Trophoblast cell (in vitro differentiated cells and primary cell): ENCODE measurements around the gene SYT1.

Experiments
- DNase-seq, 2 donors: peaks; one replicate each; pipeline ENCODE4 v3.0.0-alpha.2; 2016
- H2AFZ ChIP-seq: 2 replicates; pipeline ENCODE4 v1.6.1; 2013; ENCODE audit warnings: low read length, moderate library complexity, mild to moderate bottlenecking; ENCODE audit not compliant: insufficient read depth, poor library complexity
- H2AK5ac ChIP-seq: 2 replicates; pipeline ENCODE4 v1.6.1; 2013; ENCODE audit warnings: mild to moderate bottlenecking, low read length
- H2BK120ac ChIP-seq: 2 replicates; pipeline ENCODE4 v1.6.1; 2013; ENCODE audit warnings: low read length, mild to moderate bottlenecking, moderate library complexity; ENCODE audit not compliant: insufficient read depth, poor library complexity
- H2BK12ac ChIP-seq: 2 replicates; pipeline ENCODE4 v1.6.1; 2013; ENCODE audit warnings: mild to moderate bottlenecking, low read length, moderate library complexity
- H2BK5ac ChIP-seq: 2 replicates; pipeline ENCODE4 v1.6.1; 2013; ENCODE audit warnings: low read length, low read depth, moderate library complexity, mild to moderate bottlenecking; ENCODE audit not compliant: poor library complexity
- H3K14ac ChIP-seq: 2 replicates; pipeline ENCODE4 v1.6.1; 2013; ENCODE audit warnings: mild to moderate bottlenecking, low read length
- H3K18ac ChIP-seq: 2 replicates; pipeline ENCODE4 v1.6.1; 2013; ENCODE audit warnings: mild to moderate bottlenecking, low read length
- H3K23ac ChIP-seq: 2 replicates; pipeline ENCODE4 v1.6.1; 2013; ENCODE audit warnings: low read length
- H3K27ac ChIP-seq: 2 replicates; pipeline ENCODE4 v1.5.1; 2013; ENCODE audit warnings: low read depth, mild to moderate bottlenecking, inconsistent platforms, low read length, moderate library complexity
- H3K27me3 ChIP-seq: 2 replicates; pipeline ENCODE4 v1.6.1; 2013; ENCODE audit warnings: inconsistent platforms, mild to moderate bottlenecking, low read length, moderate library complexity; ENCODE audit not compliant: insufficient read depth
- H3K36me3 ChIP-seq, 2 experiments: 1 replicate in 1 of 2; 2 replicates in 1 of 2; pipeline ENCODE4 v1.6.1; 2013; ENCODE audit warnings: low read length in 2 of 2, mild to moderate bottlenecking in 2 of 2, moderate library complexity in 1 of 2; ENCODE audit not compliant: insufficient read depth in 2 of 2, control insufficient read depth in 1 of 2
- H3K4ac ChIP-seq: 2 replicates; pipeline ENCODE4 v1.6.1; 2013; ENCODE audit warnings: low read depth, mild to moderate bottlenecking, low read length, moderate library complexity
- H3K4me1 ChIP-seq, 2 experiments: 1 replicate in 1 of 2; 2 replicates in 1 of 2; pipeline ENCODE4 v1.6.1; 2013; ENCODE audit warnings: low read length in 2 of 2, mild to moderate bottlenecking in 2 of 2, moderate library complexity in 1 of 2; ENCODE audit not compliant: insufficient read depth in 2 of 2, control insufficient read depth in 1 of 2
- H3K4me2 ChIP-seq: 2 replicates; pipeline ENCODE4 v1.6.1; 2013; ENCODE audit warnings: inconsistent platforms, mild to moderate bottlenecking, low read length, moderate library complexity
- H3K4me3 ChIP-seq: 2 replicates; pipeline ENCODE4 v1.5.1; 2013; ENCODE audit warnings: mild to moderate bottlenecking, low read depth, low read length, inconsistent platforms
- H3K79me1 ChIP-seq: one replicate; pipeline ENCODE4 v1.6.1; 2013; ENCODE audit warnings: low read length
- H3K79me2 ChIP-seq: 2 replicates; pipeline ENCODE4 v1.6.1; 2013; ENCODE audit warnings: low read length, mild to moderate bottlenecking; ENCODE audit not compliant: control insufficient read depth, insufficient read depth, poor library complexity
- H3K9ac ChIP-seq: 2 replicates; pipeline ENCODE4 v1.6.1; 2013; ENCODE audit warnings: mild to moderate bottlenecking, low read length
- H3K9me3 ChIP-seq: 2 replicates; pipeline ENCODE4 v1.6.1; 2013; ENCODE audit warnings: low read depth, mild to moderate bottlenecking, control low read depth, inconsistent platforms, low read length; ENCODE audit not compliant: insufficient read depth
- H4K12ac ChIP-seq: 2 replicates; pipeline ENCODE4 v1.6.1; 2013; ENCODE audit warnings: low read depth, mild to moderate bottlenecking, low read length, moderate library complexity
- H4K8ac ChIP-seq: 2 replicates; pipeline ENCODE4 v1.6.1; 2013; ENCODE audit warnings: low read depth, mild to moderate bottlenecking, low read length, moderate library complexity
- H4K91ac ChIP-seq: one replicate; pipeline ENCODE4 v1.6.1; 2013; ENCODE audit warnings: low read depth, mild to moderate bottlenecking, low read length, moderate library complexity
- WGBS: extraction: QIAGEN DNeasy Blood & Tissue Kit; methylation state at CpG from one replicate; pipeline ENCODE4 v1.1.7; 2013; ENCODE audit warnings: missing lambda C conversion rate; ENCODE audit not compliant: insufficient read length, insufficient coverage; ENCODE audit errors: extremely low coverage; 5-methylcytosine and 5-hydroxymethylcytosine counted together

The SYT1 gene

GRCh38 chr12:79162147-79162772, 297.7 kb downstream of the SYT1 start:
- H3K9ac ChIP-seq, result no peak overlapping the region
- H4K12ac ChIP-seq, result no peak overlapping the region
- no peak overlapping the region for H4K91ac ChIP-seq
- no peak overlapping the region for H3K4ac ChIP-seq
- H3K23ac ChIP-seq, result no peak overlapping the region
- H3K79me1 ChIP-seq, result no peaks in the 10 kb centered on the region
- no peak overlapping the region for H2BK5ac ChIP-seq
- no peak overlapping the region for H2BK120ac ChIP-seq
- H3K79me2 ChIP-seq, result no peaks in the 10 kb centered on the region
- H3K36me3 ChIP-seq, result no peaks in the 10 kb centered on the region
- H3K4me2 ChIP-seq, result no peak overlapping the region
- H3K14ac ChIP-seq, result no peak overlapping the region
- no peak overlapping the region for H4K8ac ChIP-seq
- H3K4me3 ChIP-seq, result no peak overlapping the region
- no peak overlapping the region for H2BK12ac ChIP-seq
- H2AK5ac ChIP-seq, result no peak overlapping the region
- H3K27me3 ChIP-seq, result no peaks in the 10 kb centered on the region
- H3K4me1 ChIP-seq, result no peaks in the 10 kb centered on the region
- H3K18ac ChIP-seq, result no peak overlapping the region
- no peaks in the 10 kb centered on the region for H3K9me3 ChIP-seq
- no peak for DNase-seq
- no peak overlapping the region for H2AFZ ChIP-seq
- no CpG with 5 or more reads among the region's 3 CpGs for WGBS
- H3K27ac ChIP-seq, result no peak overlapping the region

GRCh38 chr12:79162948-79163347, 298.4 kb downstream of the SYT1 start:
- Histone ChIP-seq H3K23ac (no peak overlapping the region), H3K79me1 (no peaks in the 10 kb centered on the region), H3K14ac (no peak overlapping the region), H3K4me2 (no peak overlapping the region), H2AFZ (no peak overlapping the region), H3K79me2 (no peaks in the 10 kb centered on the region), H4K12ac (no peak overlapping the region), H4K8ac (no peak overlapping the region), H3K9me3 (no peaks in the 10 kb centered on the region), H3K36me3 (no peaks in the 10 kb centered on the region), H3K4me1 (no peaks in the 10 kb centered on the region), H2BK12ac (no peak overlapping the region), H3K4ac (no peak overlapping the region), H2AK5ac (no peak overlapping the region), H3K27me3 (no peaks in the 10 kb centered on the region), H2BK120ac (no peak overlapping the region), H3K4me3 (no peak overlapping the region), H3K18ac (no peak overlapping the region), H2BK5ac (no peak overlapping the region), H4K91ac (no peak overlapping the region), H3K27ac (no peak overlapping the region), H3K9ac (no peak overlapping the region)
- WGBS, result no CpG with 5 or more reads among the region's 1 CpG
- DNase-seq, result no peak

- Histone ChIP-seq H2BK120ac (no peak overlapping the region), H2BK12ac (no peak overlapping the region), H2AK5ac (no peak overlapping the region), H3K18ac (no peak overlapping the region), H3K9me3 (no peaks in the 10 kb centered on the region), H3K9ac (no peak overlapping the region), H3K14ac (no peak overlapping the region), H3K4ac (no peak overlapping the region), H3K4me3 (no peak overlapping the region), H2BK5ac (no peak overlapping the region), H4K91ac (no peak overlapping the region), H3K4me2 (no peak overlapping the region), H3K36me3 (no peaks in the 10 kb centered on the region), H4K12ac (no peak overlapping the region), H4K8ac (no peak overlapping the region), H3K79me2 (no peaks in the 10 kb centered on the region), H3K23ac (no peak overlapping the region), H3K27ac (no peak overlapping the region), H2AFZ (no peak overlapping the region), H3K79me1 (no peaks in the 10 kb centered on the region), H3K27me3 (no peaks in the 10 kb centered on the region), H3K4me1 (no peaks in the 10 kb centered on the region)
- WGBS, result no CpG with 5 or more reads among the region's 2 CpGs
- DNase-seq, result no peak
These were observed 300.3 kb downstream of the SYT1 start for GRCh38 chr12:79164890-79165289.

GRCh38 chr12:79168687-79169086, 304.1 kb downstream of the SYT1 start:
- H2AK5ac ChIP-seq, result no peak overlapping the region
- H2AFZ ChIP-seq, result no peak overlapping the region
- no peak overlapping the region for H2BK5ac ChIP-seq
- no peak overlapping the region for H3K14ac ChIP-seq
- H3K4ac ChIP-seq, result no peak overlapping the region
- H2BK12ac ChIP-seq, result no peak overlapping the region
- H3K9ac ChIP-seq, result no peak overlapping the region
- H3K23ac ChIP-seq, result no peak overlapping the region
- H4K91ac ChIP-seq, result no peak overlapping the region
- DNase-seq, result peak in 1 of 2 donors; percentile 5
- WGBS, result no CpG with 5 or more reads among the region's 2 CpGs
- no peak overlapping the region for H4K8ac ChIP-seq
- H3K4me3 ChIP-seq, result no peak overlapping the region
- H3K79me1 ChIP-seq, result no peaks in the 10 kb centered on the region
- no peaks in the 10 kb centered on the region for H3K4me1 ChIP-seq
- no peaks in the 10 kb centered on the region for H3K36me3 ChIP-seq
- H3K9me3 ChIP-seq, result no peaks in the 10 kb centered on the region
- no peaks in the 10 kb centered on the region for H3K27me3 ChIP-seq
- H4K12ac ChIP-seq, result no peak overlapping the region
- H3K79me2 ChIP-seq, result no peaks in the 10 kb centered on the region
- no peak overlapping the region for H3K18ac ChIP-seq
- no peak overlapping the region for H3K4me2 ChIP-seq
- no peak overlapping the region for H2BK120ac ChIP-seq
- no peak overlapping the region for H3K27ac ChIP-seq
